ENCODE results near the gene MRPS22. TPM values are rescaled to one million over a fixed set of nuclear protein-coding genes. Genes with fewer than 3 reads are reported as not detected.

MRPS22 gene
- total RNA-seq, 3 donors from 2014 or later = 45.2 to 47.9 (median 46.4) TPM

DNA sequence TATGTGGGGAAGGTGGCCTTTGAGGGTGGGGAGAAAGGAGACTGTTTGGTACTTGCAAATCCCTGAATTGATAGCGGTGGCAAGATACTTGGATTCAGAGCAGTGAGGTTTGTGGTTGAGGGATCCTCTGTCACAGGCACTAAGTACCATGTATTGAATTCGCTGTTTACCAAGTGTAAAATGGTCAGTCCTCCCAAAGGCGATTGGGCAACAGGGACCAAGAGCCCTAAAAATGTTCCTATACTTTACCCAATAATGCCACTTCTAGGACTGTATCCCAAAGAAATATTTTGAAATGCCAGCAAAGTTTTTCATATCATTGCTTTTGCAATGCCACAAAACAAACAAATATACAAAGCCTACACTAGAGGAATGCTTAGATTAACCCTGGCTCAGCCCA is 43.4 kb upstream of the MRPS22 start:
- Histone ChIP-seq H3K9me3 (no peaks in the 10 kb centered on the region), H3K27ac (no peak overlapping the region), H3K4me3 (no peak overlapping the region), H3K36me3 (no peaks in the 10 kb centered on the region), H3K27me3 (no peaks in the 10 kb centered on the region), H3K4me1 (no peaks in the 10 kb centered on the region)
- no peak for DNase-seq (ENCODE audit: low spot score in 2 of 2)
- intact Hi-C loops (cut with DNase I; ENCODE audit: low total_unique reads) = no loop called here
- TF ChIP-seq POLR2AphosphoS5 (IDR thresholded peaks at IDR 0.05) (no peak), POLR2A (IDR thresholded peaks at IDR 0.05) (no peak)
- TF ChIP-seq, protein P1, sequence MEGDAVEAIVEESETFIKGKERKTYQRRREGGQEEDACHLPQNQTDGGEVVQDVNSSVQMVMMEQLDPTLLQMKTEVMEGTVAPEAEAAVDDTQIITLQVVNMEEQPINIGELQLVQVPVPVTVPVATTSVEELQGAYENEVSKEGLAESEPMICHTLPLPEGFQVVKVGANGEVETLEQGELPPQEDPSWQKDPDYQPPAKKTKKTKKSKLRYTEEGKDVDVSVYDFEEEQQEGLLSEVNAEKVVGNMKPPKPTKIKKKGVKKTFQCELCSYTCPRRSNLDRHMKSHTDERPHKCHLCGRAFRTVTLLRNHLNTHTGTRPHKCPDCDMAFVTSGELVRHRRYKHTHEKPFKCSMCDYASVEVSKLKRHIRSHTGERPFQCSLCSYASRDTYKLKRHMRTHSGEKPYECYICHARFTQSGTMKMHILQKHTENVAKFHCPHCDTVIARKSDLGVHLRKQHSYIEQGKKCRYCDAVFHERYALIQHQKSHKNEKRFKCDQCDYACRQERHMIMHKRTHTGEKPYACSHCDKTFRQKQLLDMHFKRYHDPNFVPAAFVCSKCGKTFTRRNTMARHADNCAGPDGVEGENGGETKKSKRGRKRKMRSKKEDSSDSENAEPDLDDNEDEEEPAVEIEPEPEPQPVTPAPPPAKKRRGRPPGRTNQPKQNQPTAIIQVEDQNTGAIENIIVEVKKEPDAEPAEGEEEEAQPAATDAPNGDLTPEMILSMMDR (IDR thresholded peaks at IDR 0.05) = no peak

GRCh38 chr3:139301183-139301582 is 42.6 kb upstream of the MRPS22 start:
- no peaks in the 10 kb centered on the region for H3K9me3 ChIP-seq
- H3K36me3 ChIP-seq = no peaks in the 10 kb centered on the region
- no peaks in the 10 kb centered on the region for H3K27me3 ChIP-seq
- intact Hi-C loops (cut with DNase I; ENCODE audit: low total_unique reads) = no loop called here
- no peak overlapping the region for H3K4me3 ChIP-seq
- H3K4me1 ChIP-seq = no peaks in the 10 kb centered on the region
- H3K27ac ChIP-seq = no peak overlapping the region
- TF ChIP-seq POLR2A (IDR thresholded peaks at IDR 0.05) (no peak), POLR2AphosphoS5 (IDR thresholded peaks at IDR 0.05) (no peak)
- TF ChIP-seq, protein P1 (IDR thresholded peaks at IDR 0.05) = no peak
- DNase-seq (ENCODE audit: low spot score in 2 of 2) = no peak

- no peak for DNase-seq (ENCODE audit: low spot score in 2 of 2)
- H3K36me3 ChIP-seq = no peaks in the 10 kb centered on the region
- H3K9me3 ChIP-seq = no peaks in the 10 kb centered on the region
- no peak overlapping the region for H3K27ac ChIP-seq
- intact Hi-C loops (cut with DNase I; ENCODE audit: low total_unique reads) = no loop called here
- H3K27me3 ChIP-seq = no peaks in the 10 kb centered on the region
- no peaks in the 10 kb centered on the region for H3K4me1 ChIP-seq
- TF ChIP-seq POLR2A (IDR thresholded peaks at IDR 0.05) = no peak
- TF ChIP-seq, protein P1 (IDR thresholded peaks at IDR 0.05) = no peak
- H3K4me3 ChIP-seq = no peak overlapping the region
Measured at GRCh38 chr3:139301654-139302053, 42.2 kb upstream of the MRPS22 start.

- intact Hi-C loops (cut with DNase I; ENCODE audit: low total_unique reads) = no loop called here
- no peak overlapping the region for H3K27ac ChIP-seq
Measured at GRCh38 chr3:139302084-139302800, 41.6 kb upstream of the MRPS22 start.

DNA sequence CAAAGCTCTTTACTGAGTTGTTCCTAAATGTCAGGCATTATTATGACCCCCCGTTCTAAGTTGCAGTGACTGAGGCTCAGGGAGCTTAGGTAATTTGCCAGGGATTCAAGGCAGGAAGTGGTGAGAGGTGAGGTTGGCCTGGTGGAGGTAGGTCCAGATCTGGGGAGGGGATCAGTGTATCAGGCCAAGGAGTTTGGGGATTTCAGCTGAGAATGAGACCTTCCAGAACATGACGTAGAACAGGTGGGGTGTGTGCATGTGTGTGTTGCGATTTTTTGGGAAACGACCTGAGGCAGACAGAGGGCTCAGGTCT is 41.1 kb upstream of the MRPS22 start:
- TF ChIP-seq, protein P1 (IDR thresholded peaks at IDR 0.05) = no peak
- TF ChIP-seq POLR2A (IDR thresholded peaks at IDR 0.05) (no peak), POLR2AphosphoS5 (IDR thresholded peaks at IDR 0.05) (no peak)
- Histone ChIP-seq H3K36me3 (no peaks in the 10 kb centered on the region), H3K27me3 (no peaks in the 10 kb centered on the region), H3K27ac (no peak overlapping the region), H3K4me1 (no peaks in the 10 kb centered on the region), H3K9me3 (no peaks in the 10 kb centered on the region), H3K4me3 (no peak overlapping the region)
- no peak for DNase-seq (ENCODE audit: low spot score in 2 of 2)
- intact Hi-C loops (cut with DNase I; ENCODE audit: low total_unique reads) = no loop called here

More at GRCh38 chr3:139302084-139302800, 41.6 kb upstream of the MRPS22 start:
- H3K27me3 ChIP-seq = no peaks in the 10 kb centered on the region
- TF ChIP-seq POLR2A (IDR thresholded peaks at IDR 0.05) = no peak
- TF ChIP-seq, protein P1 (IDR thresholded peaks at IDR 0.05) = no peak
- TF ChIP-seq POLR2AphosphoS5 (IDR thresholded peaks at IDR 0.05) = no peak
- peak in 1 of 2 donors; percentile 33 for DNase-seq (ENCODE audit: low spot score in 2 of 2)
- H3K4me1 ChIP-seq = no peaks in the 10 kb centered on the region
- H3K9me3 ChIP-seq = no peaks in the 10 kb centered on the region
- H3K36me3 ChIP-seq = no peaks in the 10 kb centered on the region
- H3K4me3 ChIP-seq = no peak overlapping the region
